GM12878 (cell line): ENCODE data around the gene PRKCB. TPM values are rescaled to one million over a fixed set of nuclear protein-coding genes. Genes with fewer than 3 reads are reported as not detected.

ENCODE experiments used
- ATAC-seq: fragments of 200-7000 bp; cut with Tn5 transposase; 3 replicates; pipeline ENCODE4 v1.9.1; 2020; ENCODE audit warnings: mild to moderate bottlenecking, moderate library complexity
- BruUV-seq: library from RNA; stranded (reverse); fragments of 400-500 nt; replicated peaks from 2 replicates; lab custom pipeline; 2021; lab: Mats Ljungman, UMichigan
- CTCF ChIA-PET: fragments of 300-600 bp; sonication (Branson Sonifier 250); formaldehyde crosslinking; extraction: SDS; loops from one replicate; lab custom pipeline; 2021; ENCODE audit warnings: inconsistent platforms; lab: Yijun Ruan, JAX
- POLR2A ChIA-PET: fragments of 350-600 bp; formaldehyde crosslinking; extraction: SDS; loops from one replicate; lab custom pipeline; 2021; ENCODE audit warnings: inconsistent platforms; lab: Charles Lee
- RAD21 ChIA-PET: fragments of 300-600 bp; sonication (Branson Sonifier 250); formaldehyde crosslinking; loops from one replicate; lab custom pipeline; 2023; ENCODE audit warnings: antibody characterized with exemption; ENCODE audit not compliant: unreplicated experiment; lab: Charles Lee
- SMC1A ChIA-PET: fragments of 300-600 bp; sonication (Branson Sonifier 250); formaldehyde crosslinking; loops from one replicate; lab custom pipeline; 2023; ENCODE audit not compliant: unreplicated experiment, uncharacterized antibody; lab: Charles Lee
- DNase-seq: peaks from one replicate; pipeline ENCODE4 v3.0.0-alpha.2; 2011; ENCODE audit warnings: low read depth, low spot score
- FAIRE-seq: peaks from 3 replicates; lab custom pipeline; 2011; peaks lifted over from hg19 to GRCh38; lab: Jason Lieb, UNC
- H2AFZ ChIP-seq: 2 replicates; pipeline ENCODE4 v1.6.0; 2011; ENCODE audit warnings: low read depth, low read length, control low read depth; ENCODE audit not compliant: control insufficient read depth
- H3K27ac ChIP-seq: 2 replicates; pipeline ENCODE4 v1.5.1; 2011; ENCODE audit warnings: control low read depth; ENCODE audit not compliant: control insufficient read depth, insufficient read depth
- H3K27me3 ChIP-seq, 2 experiments: replicated peaks in 1 of 2; 2 replicates each; pipeline versions ENCODE4 v1.6.0 to v1.6.1; 2011; ENCODE audit warnings: low read length in 1 of 2; ENCODE audit not compliant: control insufficient read depth in 2 of 2, insufficient read depth in 2 of 2
- H3K36me3 ChIP-seq, 2 experiments: 2 replicates each; pipeline ENCODE4 v1.5.1; 2011; ENCODE audit warnings: low read length in 1 of 2; ENCODE audit not compliant: control insufficient read depth in 2 of 2, insufficient read depth in 2 of 2
- H3K4me1 ChIP-seq: 2 replicates; pipeline ENCODE4 v1.6.1; 2011; ENCODE audit warnings: mild to moderate bottlenecking, low read length, moderate library complexity, mixed read lengths; ENCODE audit not compliant: control insufficient read depth, insufficient read depth
- H3K4me2 ChIP-seq: 2 replicates; pipeline ENCODE4 v1.6.0; 2011; ENCODE audit warnings: control low read depth; ENCODE audit not compliant: control insufficient read depth, insufficient read depth
- H3K4me3 ChIP-seq: fragments of 200-600 bp; sonication (generic); 2 replicates; pipeline ENCODE4 v1.5.1; 2016
- H3K79me2 ChIP-seq: 2 replicates; pipeline ENCODE4 v1.6.0; 2011; ENCODE audit warnings: low read length; ENCODE audit not compliant: control insufficient read depth, insufficient read depth
- H3K9ac ChIP-seq: 2 replicates; pipeline ENCODE4 v1.8.0; 2011; ENCODE audit warnings: low read length, control low read depth, mixed read lengths; ENCODE audit not compliant: control insufficient read depth, insufficient read depth
- H3K9me3 ChIP-seq: replicated peaks from 3 replicates; pipeline ENCODE4 v1.5.1; 2011; ENCODE audit warnings: mild to moderate bottlenecking, low read length; ENCODE audit not compliant: control insufficient read depth, insufficient read depth
- H4K20me1 ChIP-seq: 2 replicates; pipeline ENCODE4 v1.6.0; 2011; ENCODE audit not compliant: control insufficient read depth, insufficient read depth
- ATF3 ChIP-seq: IDR thresholded peaks from 2 replicates; pipeline ENCODE4 v1.6.1; 2011; ENCODE audit warnings: low read depth, mild to moderate bottlenecking, low read length, moderate library complexity, borderline replicate concordance; ENCODE audit errors: extremely low read depth
- BACH1 ChIP-seq: fragments of 450-650 bp; IDR thresholded peaks from 2 replicates; pipeline ENCODE4 v1.6.1; 2017; ENCODE audit warnings: mild to moderate bottlenecking, borderline replicate concordance
- BRCA1 ChIP-seq: IDR thresholded peaks from 2 replicates; pipeline ENCODE4 v1.6.1; 2011; ENCODE audit warnings: low read depth, low read length, improper control_type of control experiment
- CEBPB ChIP-seq, 2 experiments: fragments of 150-350 bp in 1 of 2; IDR thresholded peaks; 2 replicates each; pipeline ENCODE4 v1.6.1; 2012 to 2014; ENCODE audit warnings: low read depth in 2 of 2, low read length in 2 of 2, borderline replicate concordance in 1 of 2, inconsistent platforms in 1 of 2
- CHD1 ChIP-seq: IDR thresholded peaks from 2 replicates; pipeline ENCODE4 v1.6.1; 2012; ENCODE audit warnings: low read depth, low read length, improper control_type of control experiment
- JUND ChIP-seq: IDR thresholded peaks from 2 replicates; pipeline ENCODE4 v1.6.1; 2012; ENCODE audit warnings: low read depth, mild to moderate bottlenecking, low read length, improper control_type of control experiment, moderate library complexity
- MEF2A ChIP-seq: IDR thresholded peaks from 2 replicates; pipeline ENCODE4 v1.6.1; 2011; ENCODE audit warnings: low read depth, mild to moderate bottlenecking, low read length, moderate library complexity; ENCODE audit not compliant: insufficient read depth
- NKRF ChIP-seq: fragments of 450-650 bp; conservative IDR thresholded peaks from 2 replicates; pipeline ENCODE4 v1.6.1; 2017; ENCODE audit warnings: mild to moderate bottlenecking, moderate library complexity
- SRF ChIP-seq, 2 experiments: IDR thresholded peaks; 2 replicates each; pipeline ENCODE4 v1.6.1; 2011; ENCODE audit warnings: low read depth in 2 of 2, low read length in 2 of 2, mild to moderate bottlenecking in 1 of 2, moderate library complexity in 1 of 2
- TARDBP ChIP-seq: IDR thresholded peaks from 2 replicates; pipeline ENCODE4 v1.6.1; 2016; ENCODE audit warnings: borderline replicate concordance
- ZBTB33 ChIP-seq: fragments of 450-650 bp; IDR thresholded peaks from 2 replicates; pipeline ENCODE4 v1.6.1; 2017; ENCODE audit warnings: mild to moderate bottlenecking
- WGBS: methylation state at CpG from one replicate; pipeline ENCODE4 v1.1.6; 2016; ENCODE audit warnings: low lambda C conversion rate; ENCODE audit not compliant: insufficient replicate concordance, insufficient coverage; ENCODE audit errors: missing lambda C conversion rate; 5-methylcytosine and 5-hydroxymethylcytosine counted together
- in situ Hi-C: fragments of 300-500 bp; cut with MboI; formaldehyde crosslinking; loops from 9 replicates; pipeline ENCODE4 v1.14.3; 2018; ENCODE audit warnings: mixed read lengths
- intact Hi-C: fragments of 100-400 bp; cut with micrococcal nuclease; formaldehyde crosslinking; loops from one replicate; pipeline ENCODE4 v1.14.2; 2022; ENCODE audit not compliant: unreplicated experiment
- polyA plus RNA-seq, 11 experiments: library from polyadenylated mRNA; depleted of rRNA in 4 of 11; unstranded in 6 of 11; stranded (reverse) in 5 of 11; fragments of >200 nt; fragmentation: Nextera tagmentation in 4 of 11; fragmentation: Illumina TruSeq in 1 of 11; extraction: Ambion mirVana in 4 of 11; extraction: Trizol in 1 of 11; gene quantifications; 1 replicate in 1 of 11; 2 replicates in 10 of 11; pipeline versions ENCODE4 v1.2.1 to v1.2.3, GENCODE V29; 2011 to 2016; ENCODE audit warnings: inconsistent platforms in 2 of 11, missing spikeins in 2 of 11, low read depth in 1 of 11
- total RNA-seq, 4 experiments: library from RNA; depleted of rRNA in 3 of 4; stranded (reverse); fragments of >200 nt in 3 of 4; fragmentation: Illumina TruSeq in 1 of 4; extraction: Trizol in 1 of 4; gene quantifications; 2 replicates each; pipeline versions ENCODE4 v1.2.1 to v1.2.3, GENCODE V29; 2013 to 2021

PRKCB gene
- total and polyA plus RNA-seq, 10 of the 15 experiments (the other 5 are each of a cell fraction or from before 2014, with no cell fraction given), result 21.4 to 158 (median 97.3) TPM

GRCh38 chr16:23924128-23924527, 88.3 kb downstream of the PRKCB start (continued):
- TF ChIP-seq CHD1, result no peak
- TF ChIP-seq SRF (IDR thresholded peaks at IDR 0.05; ENCODE audit: low read depth in 2 of 2, low read length in 2 of 2), result no peak

GRCh38 chr16:23927796-23928195, 92.0 kb downstream of the PRKCB start:
- Histone ChIP-seq H3K79me2 (peaks cover 39% of the 10 kb centered on the region), H3K27ac (no peak overlapping the region), H3K4me3 (no peak overlapping the region), H2AFZ (no peak overlapping the region), H3K4me2 (no peak overlapping the region), H3K9me3 (peaks cover 12% of the 10 kb centered on the region), H3K27me3 (no peaks in the 10 kb centered on the region), H4K20me1 (no peaks in the 10 kb centered on the region), H3K36me3 (peaks cover 3 to 13% of the 10 kb centered on the region in 2 experiments; a peak in 2 of 4 replicates), H3K9ac (no peak overlapping the region), H3K4me1 (peaks cover 11% of the 10 kb centered on the region)
- in situ Hi-C loops, result no loop called here
- RAD21 ChIA-PET, result no interaction called here
- DNase-seq (no peak), FAIRE-seq (no peak), ATAC-seq (no peak)
- TF ChIP-seq ATF3, result no peak
- 53% methylated on average over 4 of the region's 4 CpGs for WGBS
- BruUV-seq, result no TSS peak
- SMC1A ChIA-PET, result interaction anchor here (0.6 kb wide), 1 partner anchor 18 kb away, joined by 3 read pairs; no protein-coding TSS in a partner anchor
- CTCF ChIA-PET, result no interaction called here
- intact Hi-C loops, result no loop called here
- POLR2A ChIA-PET, result no interaction called here

DNA sequence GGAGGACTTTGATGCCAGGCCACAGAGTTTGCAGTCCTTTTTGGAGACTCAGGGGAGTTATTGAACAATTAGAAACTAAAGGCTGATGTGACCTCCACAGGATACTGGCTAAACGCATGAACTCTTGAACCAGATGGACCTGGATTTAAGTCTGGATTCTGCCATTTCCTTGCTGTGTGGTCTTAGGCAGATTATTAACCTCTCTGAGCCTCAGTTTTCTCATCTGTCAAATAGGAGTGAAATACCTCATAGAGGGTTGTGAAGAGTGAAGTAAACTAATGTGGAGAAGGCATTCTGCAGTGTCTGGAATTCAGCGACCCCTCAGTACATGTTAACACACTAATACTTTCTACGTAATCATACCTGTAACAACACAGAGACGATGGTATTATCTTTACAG, 93.5 kb downstream of the PRKCB start:
- peaks cover 2 to 10% of the 10 kb centered on the region in 2 experiments; a peak in 1 of 4 replicates for H3K36me3 ChIP-seq
- in situ Hi-C loops (no loop called here), intact Hi-C loops (no loop called here)
- H3K4me1 ChIP-seq, result no peaks in the 10 kb centered on the region; the same call in 1 of the 2 replicates
- DNase-seq, result no peak
- no peaks in the 10 kb centered on the region for H3K27me3 ChIP-seq
- no TSS peak for BruUV-seq
- ATAC-seq, result no peak
- ChIA-PET CTCF (no interaction called here), RAD21 (no interaction called here), SMC1A (interaction anchor here (1.9 to 2.4 kb wide), 2 partner anchors 32 to 126 kb away, joined by 5 to 8 read pairs; no protein-coding TSS in a partner anchor), POLR2A (no interaction called here)
- H3K79me2 ChIP-seq, result peaks cover 34% of the 10 kb centered on the region
- H3K4me2 ChIP-seq, result no peak overlapping the region
- no peak overlapping the region for H3K9ac ChIP-seq
- peak; percentile 18 for FAIRE-seq
- WGBS, result 81% methylated on average over 4 of the region's 4 CpGs
- peaks cover 2% of the 10 kb centered on the region; the same call in 2 of the 3 replicates for H3K9me3 ChIP-seq
- H2AFZ ChIP-seq, result no peak overlapping the region
- no peak overlapping the region for H3K27ac ChIP-seq
- no peaks in the 10 kb centered on the region for H4K20me1 ChIP-seq
- no peak overlapping the region for H3K4me3 ChIP-seq
- TF ChIP-seq NKRF (no peak), MEF2A (no peak), CEBPB (IDR thresholded peaks at IDR 0.05; ENCODE audit: borderline replicate concordance in 1 of 2, low read depth in 2 of 2, low read length in 2 of 2) (no peak), ZBTB33 (no peak), CHD1 (no peak), BACH1 (no peak), TARDBP (no peak), BRCA1 (no peak), JUND (no peak)
